HG02938 (cell line): ENCODE results near the gene SLC44A3.
A peak's percentile ranks its signal among the peaks of the same experiment; 100 is the strongest.
"Not testable (repeated sequence)": the region's sequence is repeated elsewhere in the genome, so short reads cannot be mapped to it uniquely, and the experiment has no call there.

Experiments
- ATAC-seq: cut with Tn5 transposase; IDR thresholded peaks from one replicate; pipeline ENCODE4 v1.9.1; 2021; ENCODE audit warnings: mild to moderate bottlenecking, moderate library complexity; ENCODE audit not compliant: unreplicated experiment

The SLC44A3 gene

DNA sequence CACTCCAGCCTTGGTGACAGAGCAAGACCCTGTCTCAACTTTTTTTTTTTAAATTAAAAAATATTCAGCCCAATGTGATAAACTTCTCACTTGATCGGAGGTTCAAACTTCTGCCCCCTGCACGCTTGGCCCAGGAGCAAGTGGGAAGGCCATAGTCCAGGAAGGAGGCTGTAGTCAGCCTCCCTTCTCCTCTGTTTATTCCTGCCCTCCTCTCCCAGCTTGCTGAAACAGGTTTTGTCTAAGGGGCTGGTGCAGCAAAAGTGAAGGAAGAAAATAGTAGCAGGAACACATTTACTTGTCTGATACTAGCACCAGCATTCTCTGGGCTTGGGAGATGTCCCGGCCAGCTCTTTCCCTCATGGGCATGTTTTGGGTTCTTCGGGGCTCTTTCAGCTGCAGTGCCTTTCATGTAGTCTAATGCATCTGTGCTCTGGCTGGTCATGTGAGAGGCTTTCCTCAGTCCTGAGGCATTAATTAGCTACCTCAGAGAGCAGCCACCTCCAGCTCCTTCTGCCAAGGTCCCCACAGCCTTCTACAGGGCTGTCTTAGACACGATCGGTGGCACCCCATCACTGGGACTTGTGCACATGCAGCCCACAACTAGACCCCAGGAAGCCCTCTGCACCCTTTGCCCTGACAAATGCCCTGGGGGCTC, 12.9 kb downstream of the SLC44A3 start:
- no peak for ATAC-seq

DNA sequence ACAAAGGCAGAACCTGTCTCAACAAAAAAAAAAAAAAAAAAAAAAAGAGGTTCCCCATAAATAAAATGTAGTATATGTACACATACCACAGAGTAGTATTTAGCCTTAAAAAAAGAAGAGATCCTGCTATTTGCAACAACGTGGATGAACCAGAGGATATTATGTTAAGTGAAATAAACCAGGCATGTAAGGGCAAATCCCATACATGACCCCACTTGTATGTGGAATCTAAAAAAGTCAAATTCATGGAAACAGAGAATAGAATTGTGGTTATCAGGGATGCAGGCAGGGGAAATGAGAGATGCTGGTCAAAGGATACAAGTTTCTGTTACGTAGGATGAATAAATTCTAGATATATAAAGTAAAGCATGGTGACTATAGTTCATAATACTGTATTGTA, 16.7 kb downstream of the SLC44A3 start:
- no peak for ATAC-seq

DNA sequence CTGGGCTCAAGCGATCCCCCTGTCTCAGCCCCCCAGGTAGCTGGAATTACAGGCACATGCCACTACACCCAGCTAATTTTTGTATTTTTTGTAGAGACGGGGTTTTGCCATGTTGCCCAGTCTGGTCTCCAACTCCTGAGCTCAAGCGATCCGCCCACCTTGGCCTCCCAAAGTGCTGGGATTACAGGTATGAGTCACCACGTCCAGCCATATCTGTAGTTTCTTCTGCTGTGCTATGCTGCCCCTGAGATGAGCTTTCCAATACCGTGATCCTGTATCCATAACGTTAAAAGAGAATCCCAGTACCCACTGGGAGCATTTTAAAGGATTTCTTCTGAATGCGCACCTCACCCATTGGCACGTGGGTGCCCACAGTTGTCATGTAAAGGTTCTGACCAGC, 20.2 kb downstream of the SLC44A3 start:
- not testable (repeated sequence) for ATAC-seq

DNA sequence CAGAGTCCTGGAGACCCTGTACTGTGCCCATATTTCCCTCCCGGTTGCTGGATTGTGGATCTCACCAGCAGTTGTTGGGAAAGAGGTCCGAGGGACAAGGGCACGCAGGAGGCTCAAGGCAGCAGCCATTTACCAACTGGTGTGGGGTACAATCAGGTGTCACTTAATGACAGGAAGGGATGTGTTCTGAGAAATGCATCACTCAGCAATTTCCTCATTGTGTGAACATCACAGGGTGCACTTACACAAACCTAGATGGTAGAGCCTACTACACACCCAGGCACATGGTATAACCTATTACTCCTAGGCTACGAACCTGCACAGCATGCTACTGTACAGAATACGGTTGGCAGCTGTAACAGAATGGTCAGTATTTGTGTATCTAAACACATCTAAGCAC, 20.7 kb downstream of the SLC44A3 start:
- ATAC-seq = no peak

DNA sequence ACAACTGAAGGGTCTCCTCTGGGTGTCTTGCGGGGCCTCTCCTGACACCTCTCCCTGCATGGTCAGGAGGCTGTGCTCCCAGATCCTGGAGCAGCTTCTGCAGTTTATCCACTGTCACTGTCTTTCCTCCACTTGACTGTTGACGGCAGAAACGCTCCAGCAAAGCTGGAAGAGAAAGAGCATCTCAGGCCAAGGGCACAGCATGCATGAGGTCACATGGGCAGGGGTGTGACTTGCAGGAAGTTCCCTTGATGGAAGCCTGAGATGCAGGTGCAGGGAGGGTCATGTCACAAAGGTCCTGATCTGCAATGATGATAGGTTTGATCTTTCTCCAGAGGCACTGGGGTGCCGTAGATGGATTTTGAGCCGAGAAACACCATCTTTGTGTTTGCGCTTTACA, 23.3 kb downstream of the SLC44A3 start:
- no peak for ATAC-seq

DNA sequence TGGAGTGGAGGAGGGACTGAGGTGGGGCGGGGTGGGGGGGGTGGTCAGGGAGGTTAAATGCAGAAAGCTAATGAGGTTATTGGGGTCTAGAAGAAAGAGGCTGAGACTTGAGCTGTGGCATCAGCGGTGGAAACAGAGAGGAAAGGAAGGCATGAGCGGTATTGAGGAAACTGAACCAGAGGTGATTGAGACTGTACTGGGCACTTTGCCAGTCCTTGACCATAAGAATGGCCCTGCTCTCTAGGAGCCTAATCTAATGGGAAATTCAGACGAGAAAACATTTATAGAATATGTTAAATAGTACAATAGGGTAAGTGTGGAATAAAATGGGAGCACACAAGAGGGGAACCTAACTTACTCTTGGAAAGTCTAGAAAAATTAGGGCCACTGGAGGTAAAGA, 23.7 kb downstream of the SLC44A3 start:
- no peak for ATAC-seq

DNA sequence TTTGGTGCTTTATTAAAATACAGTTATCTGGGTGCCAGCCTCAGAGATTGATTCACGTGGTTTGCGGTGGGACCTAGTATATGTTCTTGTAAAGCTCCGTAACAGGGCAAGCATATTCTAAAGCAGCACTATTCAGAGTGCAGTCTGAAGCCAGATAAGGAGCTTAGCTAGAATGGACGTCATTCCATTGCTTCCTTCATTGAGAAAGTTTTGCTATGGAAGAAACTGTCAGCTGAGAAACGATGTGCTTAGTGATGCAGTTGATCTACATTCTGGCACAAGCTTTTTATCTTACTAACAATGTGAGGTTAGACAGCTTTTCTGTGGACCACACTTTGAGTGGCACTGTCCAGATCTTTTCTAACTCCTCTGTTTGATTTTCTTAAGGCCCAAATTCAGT, 26.2 kb downstream of the SLC44A3 start:
- no peak for ATAC-seq

DNA sequence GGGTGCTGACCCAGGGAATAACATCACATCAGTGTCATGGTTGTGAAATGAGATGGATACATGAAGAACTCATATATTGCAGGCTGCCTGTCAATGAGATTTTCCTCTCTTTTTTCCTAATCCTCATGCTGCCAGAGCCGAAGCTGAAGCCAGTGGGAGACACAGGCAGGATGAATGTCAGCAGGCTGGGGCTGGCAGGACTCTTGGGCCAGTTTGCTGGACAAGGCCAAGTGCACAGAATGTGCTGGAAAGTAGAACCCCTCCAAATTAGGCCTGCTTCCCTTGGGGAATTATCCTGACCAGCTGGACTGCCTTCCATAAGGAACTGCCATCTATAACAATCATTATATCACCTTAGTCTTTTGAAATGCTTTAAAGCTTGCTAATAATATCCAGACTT, 31.4 kb downstream of the SLC44A3 start:
- ATAC-seq = no peak

DNA sequence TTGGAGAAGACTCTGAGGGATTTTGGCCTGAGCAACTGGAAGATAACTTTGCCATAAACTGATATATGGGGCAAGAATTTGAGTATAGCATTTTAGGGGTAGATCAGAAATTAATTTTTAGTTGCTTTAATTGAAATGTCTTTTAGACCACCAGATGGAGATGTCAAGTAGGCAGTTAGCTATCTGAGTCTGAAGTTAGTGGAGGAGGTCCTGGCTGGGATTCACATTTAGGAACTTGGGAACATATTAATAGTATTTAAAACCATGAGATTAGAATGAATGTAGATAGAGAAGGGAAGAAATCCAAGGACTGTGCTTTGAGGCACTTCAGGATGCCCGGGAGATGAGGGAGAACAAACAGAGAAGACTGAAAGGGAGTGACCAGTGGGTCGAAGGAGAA, 32.6 kb downstream of the SLC44A3 start:
- ATAC-seq = no peak

DNA sequence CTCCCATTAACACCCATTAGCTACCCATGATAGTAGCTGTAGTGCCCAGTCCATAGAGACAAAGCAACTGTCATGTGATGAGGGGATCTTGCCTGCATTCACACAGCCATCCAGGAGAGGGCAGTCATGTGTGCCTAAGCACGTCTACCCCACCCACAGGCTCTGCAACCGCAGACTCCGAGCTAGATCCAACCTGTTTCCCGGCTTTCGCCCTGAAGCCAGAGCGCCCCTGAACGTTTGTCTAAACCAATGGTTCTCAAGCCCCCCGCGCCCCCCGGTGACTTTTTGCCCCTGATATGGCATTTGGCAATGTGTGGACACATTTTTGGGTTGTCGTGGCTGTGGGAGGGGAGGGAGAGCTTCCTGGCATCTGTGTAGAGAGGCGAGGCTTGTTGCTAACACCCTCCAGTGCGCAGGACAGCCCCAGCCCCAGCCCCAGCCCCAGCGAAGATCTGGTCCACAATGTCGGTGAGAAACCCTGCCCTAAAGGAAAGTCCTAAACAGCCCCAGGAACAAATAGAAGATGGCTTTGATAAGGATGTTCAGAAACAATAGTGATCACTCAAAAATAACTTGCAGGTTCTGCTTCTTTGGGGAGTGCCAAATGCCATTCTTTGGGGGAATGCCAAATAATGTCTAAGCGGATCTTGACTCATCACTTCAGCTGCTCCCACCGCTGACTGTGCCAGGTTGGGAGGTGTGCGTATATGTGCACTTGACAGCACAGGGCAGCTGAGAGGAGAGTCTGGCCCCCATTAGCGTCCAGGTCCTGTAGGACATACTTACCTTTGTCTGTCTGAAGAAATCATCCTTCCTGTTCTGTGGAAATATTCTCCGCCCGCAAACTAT, 34.5 kb downstream of the SLC44A3 start:
- ATAC-seq = peak; percentile 100

DNA sequence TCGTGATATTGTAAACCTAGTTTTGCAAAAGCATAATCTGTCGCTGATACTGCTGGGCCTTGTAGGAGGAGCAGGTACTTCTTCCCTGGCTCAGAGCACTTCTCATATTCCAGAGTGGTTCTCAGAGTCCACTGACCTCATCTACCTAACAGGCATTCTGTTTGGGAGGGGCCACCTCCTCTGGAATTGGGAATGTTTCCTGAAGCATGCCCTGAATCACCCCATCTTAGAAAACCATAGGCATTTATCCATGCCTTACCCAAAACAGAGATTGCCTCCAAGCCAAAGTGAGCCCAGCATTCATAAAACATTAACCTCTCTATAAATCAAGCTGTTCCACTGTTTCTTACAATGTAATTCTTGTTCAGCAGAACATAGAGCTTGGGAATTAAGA, 35.1 kb downstream of the SLC44A3 start:
- ATAC-seq = no peak

DNA sequence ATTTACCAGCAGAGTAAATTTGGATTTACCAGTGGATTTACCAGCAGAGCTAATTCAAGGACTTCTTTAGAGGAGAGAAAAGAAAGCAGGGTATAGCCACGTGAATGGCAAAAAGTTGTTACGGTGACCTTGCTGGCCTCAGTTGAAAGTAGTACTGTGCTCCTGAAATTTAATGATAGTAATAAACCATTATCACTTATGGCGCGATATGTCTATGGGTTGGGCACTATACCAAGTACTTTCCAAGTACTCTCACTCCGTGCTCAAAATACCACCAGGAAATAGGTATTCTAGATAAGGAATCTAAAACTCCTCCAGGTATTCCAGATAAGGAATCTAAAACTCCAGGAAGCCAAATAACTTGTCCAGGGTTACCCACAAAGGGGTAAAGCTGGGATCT, 35.8 kb downstream of the SLC44A3 start:
- ATAC-seq = no peak

DNA sequence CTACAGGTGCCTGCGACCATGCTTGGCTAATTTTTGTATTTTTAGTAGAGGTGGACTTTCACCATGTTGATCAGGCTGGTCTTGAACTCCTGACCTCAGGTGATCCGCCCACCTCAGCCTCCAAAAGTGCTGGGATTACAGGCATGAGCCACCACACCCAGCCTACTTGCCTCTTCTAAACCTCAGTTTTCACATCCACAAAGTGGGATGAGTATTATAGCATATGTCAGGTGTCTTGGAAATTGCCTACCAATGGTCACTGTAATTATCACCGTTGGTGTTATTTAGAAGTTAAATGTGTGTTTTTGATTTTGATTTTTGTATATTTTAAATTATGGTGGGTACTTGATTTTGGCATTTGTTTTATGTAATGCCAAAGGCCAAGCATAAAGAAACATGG, 36.7 kb downstream of the SLC44A3 start:
- no peak for ATAC-seq

DNA sequence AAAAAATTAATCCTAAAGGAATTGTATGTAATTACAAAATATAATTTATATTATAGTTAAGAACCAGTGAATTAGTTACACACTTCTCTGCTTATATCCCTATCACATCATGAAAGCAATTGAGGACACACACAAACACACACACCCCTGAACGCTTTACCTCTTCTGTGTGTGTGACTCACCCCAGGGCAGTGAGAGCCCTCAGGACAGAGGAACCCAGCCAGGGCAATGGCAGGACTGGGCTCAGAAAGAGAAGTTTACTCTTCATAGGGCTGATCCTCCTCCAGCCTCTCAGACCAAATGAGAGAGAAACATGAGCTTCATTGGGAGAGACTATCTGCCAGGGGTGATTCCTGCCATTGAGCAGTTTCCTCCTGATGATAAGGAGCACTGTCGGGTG, 38.1 kb downstream of the SLC44A3 start:
- no peak for ATAC-seq

DNA sequence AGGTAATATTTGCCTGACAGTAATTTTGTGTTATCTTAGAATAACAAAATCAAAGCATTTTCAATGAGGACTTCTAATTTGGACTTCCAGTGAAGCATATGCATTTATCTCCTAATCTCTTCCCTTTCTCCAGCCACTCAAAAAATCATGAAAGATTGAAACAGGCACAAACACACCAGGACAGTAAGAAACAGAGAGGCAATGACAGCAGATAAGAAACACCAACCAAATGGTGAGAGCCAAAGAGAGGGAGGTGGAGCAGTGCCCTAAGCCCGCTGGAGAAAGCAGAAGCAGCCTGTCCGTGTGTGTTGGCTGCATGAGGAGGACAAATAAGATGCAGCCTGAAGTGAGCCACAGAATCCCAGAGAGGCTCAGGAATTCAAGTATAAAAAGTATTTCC, 39.0 kb downstream of the SLC44A3 start:
- ATAC-seq = no peak

DNA sequence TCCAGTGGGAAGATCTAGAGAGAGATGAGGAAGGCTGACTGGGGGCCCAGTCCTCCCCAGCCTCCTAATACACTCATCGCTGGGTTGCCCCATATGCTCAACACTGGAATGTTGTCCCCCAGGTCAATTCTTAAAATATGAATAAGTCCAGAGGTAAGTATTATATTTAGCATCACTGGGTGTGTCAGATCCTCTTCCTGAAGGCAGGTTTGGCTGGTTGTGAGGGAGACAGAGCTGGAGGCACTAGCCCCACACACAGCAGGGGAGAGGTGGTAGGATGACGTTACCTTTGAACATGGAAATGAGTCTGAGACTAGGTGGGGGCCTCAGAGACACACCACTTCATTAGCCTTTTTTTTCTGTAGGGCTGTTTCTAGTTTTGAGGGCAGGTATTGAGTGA, 42.6 kb downstream of the SLC44A3 start:
- ATAC-seq = no peak

DNA sequence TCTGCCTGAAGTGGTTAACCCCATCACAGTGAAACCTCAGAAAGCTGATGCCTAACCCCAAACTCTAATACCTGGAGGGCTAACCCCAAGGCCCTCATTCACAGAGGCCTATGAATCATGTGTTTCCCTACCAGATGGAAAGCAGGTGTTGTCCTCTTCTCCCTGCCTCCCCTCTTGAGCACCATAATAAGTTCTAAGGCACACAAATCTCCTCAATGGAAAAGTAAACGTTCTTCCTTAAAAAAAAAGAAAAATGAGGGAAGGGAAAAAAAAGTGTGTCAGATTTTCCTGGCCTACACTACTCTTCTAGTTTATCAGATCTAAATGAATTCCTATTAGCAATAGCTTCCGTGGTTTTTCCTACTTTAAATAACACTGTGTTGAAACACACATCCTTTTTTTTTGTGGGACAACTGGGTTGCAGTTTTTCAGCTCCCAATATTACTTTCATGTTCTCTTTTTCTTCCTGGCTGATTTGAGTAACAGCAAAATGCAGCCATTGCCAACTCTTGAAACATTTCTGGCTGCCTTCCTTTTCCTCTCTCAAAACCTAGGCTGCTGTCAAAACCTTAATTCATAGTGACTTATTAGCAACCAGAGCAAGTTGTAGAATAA, 43.2 kb downstream of the SLC44A3 start:
- ATAC-seq = no peak

DNA sequence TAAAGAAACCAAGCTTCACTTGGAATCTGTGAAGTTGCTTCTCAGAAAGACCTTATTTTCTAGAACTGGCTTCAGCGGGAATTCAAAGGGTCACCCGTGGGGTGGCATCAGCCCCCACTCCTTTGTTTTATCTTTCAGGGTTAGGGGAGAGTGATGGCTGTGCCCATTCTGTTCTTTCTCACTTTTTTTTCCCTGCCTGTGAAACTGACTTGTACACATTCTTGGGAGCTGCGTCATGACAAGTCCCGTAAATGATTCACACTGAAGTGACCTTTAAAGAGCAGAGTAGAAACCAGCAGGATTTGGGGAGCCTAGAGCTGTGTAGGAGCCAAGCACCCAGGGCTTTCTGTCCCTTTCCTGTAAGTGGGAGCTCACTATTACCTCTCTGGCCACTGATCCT, 43.8 kb downstream of the SLC44A3 start:
- no peak for ATAC-seq

DNA sequence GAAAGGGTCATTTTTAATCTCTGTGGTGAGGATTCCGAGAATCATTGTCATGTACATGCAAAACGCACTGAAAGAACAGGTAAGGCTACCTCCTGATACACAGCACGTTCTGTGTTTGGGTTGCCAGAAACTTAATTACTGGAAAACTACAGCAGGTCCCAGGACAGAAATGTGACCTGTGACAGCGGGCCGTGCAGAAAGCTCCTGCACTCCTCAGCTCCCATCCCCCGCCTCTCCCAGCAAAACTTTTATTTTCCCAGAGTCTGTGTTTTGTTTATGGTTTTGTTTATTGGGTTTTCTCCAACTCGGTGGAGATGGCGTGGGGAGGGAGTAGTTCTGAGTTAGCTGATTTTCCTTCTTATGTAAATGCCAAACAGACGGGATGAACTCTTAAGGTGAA, 44.7 kb downstream of the SLC44A3 start:
- no peak for ATAC-seq

DNA sequence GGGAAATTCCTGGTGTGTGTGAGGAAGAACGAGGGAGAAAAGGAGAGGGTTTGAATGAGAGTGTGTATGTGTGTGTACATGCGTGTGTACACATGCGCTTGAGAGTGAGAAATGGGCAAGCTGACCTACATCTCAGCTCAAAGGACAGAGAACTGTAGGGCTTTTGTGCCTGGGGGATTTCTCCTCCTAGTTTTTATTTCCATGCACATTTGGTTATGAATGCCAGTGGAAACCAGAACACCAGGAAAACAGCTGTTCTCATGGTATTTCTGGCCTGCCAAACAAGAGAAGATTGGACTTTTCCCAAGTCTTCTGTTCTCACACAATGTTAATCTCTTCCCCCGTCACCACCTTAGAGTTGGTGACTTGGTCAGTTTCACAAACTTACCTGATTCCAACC, 45.2 kb downstream of the SLC44A3 start:
- ATAC-seq = no peak

DNA sequence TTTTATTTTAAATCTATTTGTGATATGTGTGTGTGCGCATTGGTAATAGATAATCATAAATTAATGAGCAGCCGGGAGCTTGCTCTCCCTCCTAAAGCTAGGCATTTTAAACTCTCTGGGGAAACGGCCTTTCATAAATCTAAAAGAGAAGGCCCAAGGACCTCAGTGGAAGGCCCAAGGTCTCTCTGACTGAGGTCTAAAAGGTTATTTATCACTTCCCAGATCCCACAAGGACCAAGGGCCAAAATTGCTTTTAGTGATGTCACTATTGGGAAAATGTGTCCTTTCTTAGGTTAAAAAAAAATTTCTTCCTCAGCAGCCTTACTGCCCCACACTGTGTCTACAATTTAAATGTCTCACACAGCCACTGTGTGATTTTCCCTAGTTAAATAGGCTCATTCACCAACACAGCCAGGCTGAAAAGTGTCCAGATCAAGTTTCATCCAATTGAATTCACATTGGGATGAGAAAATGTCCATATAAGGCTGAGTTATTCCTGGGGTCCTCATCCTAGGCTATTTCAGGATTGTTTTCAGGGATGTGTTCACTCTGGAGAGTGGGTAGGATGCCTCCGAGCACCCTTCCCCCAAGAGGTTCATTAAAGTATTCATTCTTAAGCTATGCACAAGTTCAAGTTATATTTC, 46.1 kb downstream of the SLC44A3 start:
- ATAC-seq = no peak

DNA sequence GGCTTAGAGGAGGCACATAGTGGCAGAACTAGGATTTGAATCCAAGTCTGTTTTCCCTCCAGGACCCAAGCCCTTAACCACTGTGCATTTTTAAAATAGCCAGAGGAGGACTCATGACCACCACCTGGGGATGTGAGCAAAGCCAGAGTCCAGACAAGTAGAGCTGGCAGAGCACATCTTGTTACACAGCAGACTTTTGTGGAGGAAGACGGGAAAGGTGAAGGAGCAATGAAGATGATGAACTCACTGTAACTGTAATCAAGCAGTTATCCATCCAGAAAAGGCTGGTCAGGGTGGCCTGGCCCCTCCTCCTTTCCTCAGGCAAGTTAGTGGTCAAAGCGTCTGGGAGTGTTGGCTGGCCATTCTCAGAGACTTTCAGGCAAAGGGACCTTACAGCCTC, 50.9 kb downstream of the SLC44A3 start:
- ATAC-seq = no peak
